Coronary artery (tissue), 2 donors: ENCODE data around the gene MPI.
A peak's percentile ranks its signal among the peaks of the same experiment; 100 is the strongest.

Source experiments
- DNase-seq: peaks from one replicate; pipeline ENCODE4 v3.0.0-alpha.2; 2017; ENCODE audit warnings: low spot score
- H3K27ac ChIP-seq, 2 donors: fragments of 200-600 bp; sonication (generic); one replicate each; pipeline ENCODE4 v1.5.1; 2016 to 2019
- H3K4me3 ChIP-seq: fragments of 200-600 bp; sonication (generic); 2 replicates; pipeline ENCODE4 v1.5.1; 2016; ENCODE audit warnings: mild to moderate bottlenecking, moderate library complexity
- CTCF ChIP-seq: fragments of 200-600 bp; sonication (generic); IDR thresholded peaks from one replicate; pipeline ENCODE4 v1.5.1; 2019; ENCODE audit warnings: antibody characterized with exemption

The MPI gene

GRCh38 chr15:74864296-74864695 lies 25.5 kb upstream of the MPI start:
- H3K27ac ChIP-seq: no peak overlapping the region
- no peak for TF ChIP-seq CTCF
- no peak overlapping the region for H3K4me3 ChIP-seq

GRCh38 chr15:74865316-74865715 lies 24.5 kb upstream of the MPI start:
- no peak for DNase-seq
- Histone ChIP-seq H3K4me3 (no peak overlapping the region), H3K27ac (no peak overlapping the region)
- TF ChIP-seq CTCF: no peak

More at GRCh38 chr15:74864296-74864695, 25.5 kb upstream of the MPI start:
- no peak for DNase-seq

DNA sequence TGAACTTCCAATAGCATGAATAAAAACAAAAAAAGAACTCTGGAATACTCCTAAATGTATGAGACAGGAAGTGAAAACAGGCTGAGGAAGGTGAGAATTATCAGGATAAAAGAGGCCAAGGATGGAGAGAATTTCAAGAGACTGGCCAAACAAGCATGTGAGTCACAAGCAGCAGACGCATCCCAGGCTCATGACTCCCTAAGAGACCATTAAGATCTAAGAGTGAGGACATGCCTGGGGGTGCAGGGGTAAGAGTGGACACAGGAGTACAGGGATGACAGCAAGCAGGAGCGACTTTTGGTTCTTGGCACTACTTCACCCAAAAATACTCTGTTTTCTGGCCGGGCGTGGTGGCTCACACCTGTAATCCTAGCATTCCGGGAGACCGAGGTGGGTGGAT lies 23.8 kb upstream of the MPI start:
- TF ChIP-seq CTCF: no peak
- H3K27ac ChIP-seq: no peak overlapping the region

GRCh38 chr15:74867466-74868038 lies 22.3 kb upstream of the MPI start:
- DNase-seq: no peak
- Histone ChIP-seq H3K27ac (peak overlapping the region in 1 of 2 donors; percentile 62), H3K4me3 (no peak overlapping the region)
- no peak for TF ChIP-seq CTCF

More for the DNA sequence above, 23.8 kb upstream of the MPI start:
- no peak for DNase-seq
- no peak overlapping the region for H3K4me3 ChIP-seq

- peak overlapping the region in 1 of 2 donors; percentile 62 for H3K27ac ChIP-seq
- DNase-seq: no peak
- no peak for TF ChIP-seq CTCF
- H3K4me3 ChIP-seq: no peak overlapping the region
Measured at GRCh38 chr15:74868059-74868458, 21.8 kb upstream of the MPI start.

GRCh38 chr15:74869372-74869725 lies 20.5 kb upstream of the MPI start:
- H3K4me3 ChIP-seq: peak overlapping the region; percentile 27
- TF ChIP-seq CTCF: no peak

DNA sequence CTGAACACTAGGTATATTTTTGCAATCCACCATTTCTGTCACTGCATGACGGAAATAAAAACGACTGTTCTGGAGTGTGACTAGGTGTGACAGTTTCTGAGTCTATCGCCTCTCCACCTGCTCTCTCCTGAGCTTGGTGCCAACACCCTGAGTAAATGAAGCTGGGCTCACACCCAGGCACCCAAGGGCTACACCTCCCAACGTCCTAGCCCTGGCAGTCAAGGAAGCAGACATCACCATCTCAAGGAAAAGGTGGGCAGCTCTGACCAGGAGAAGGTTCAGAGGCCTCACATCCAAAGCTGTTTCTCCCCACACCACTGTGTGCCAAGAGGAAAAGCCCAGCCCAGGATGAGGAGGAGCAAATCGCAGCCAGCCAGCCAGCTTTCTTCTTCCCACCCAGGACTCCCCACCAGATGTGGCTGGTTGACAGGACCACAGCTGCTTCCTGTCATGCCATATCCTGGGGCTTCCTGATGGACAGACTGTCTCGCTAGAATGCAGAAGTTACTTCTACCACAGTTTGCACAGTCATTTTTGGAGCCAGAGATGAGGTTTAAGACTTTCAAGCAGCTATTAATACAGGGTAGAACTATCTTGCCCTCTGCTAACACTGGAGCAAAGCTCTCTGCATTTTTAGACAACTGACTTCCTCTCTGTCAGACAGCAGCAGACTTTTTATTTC lies 20.0 kb upstream of the MPI start:
- DNase-seq: peak; percentile 81
- TF ChIP-seq CTCF: no peak
- Histone ChIP-seq H3K27ac (peak overlapping the region in 1 of 2 donors; percentile 74), H3K4me3 (peak overlapping the region; percentile 27)

More at GRCh38 chr15:74869372-74869725, 20.5 kb upstream of the MPI start:
- peak overlapping the region in 1 of 2 donors; percentile 74 for H3K27ac ChIP-seq
- DNase-seq: no peak
